HepG2 (cell line): ENCODE results near the gene CDT1. TPM values are rescaled to one million over a fixed set of nuclear protein-coding genes. Genes with fewer than 3 reads are reported as not detected.

Source experiments
- ARID2 ChIP-seq: sonication (generic); formaldehyde crosslinking; IDR thresholded peaks from 2 replicates; pipeline ENCODE4 v1.8.1; 2022; ENCODE audit warnings: mild to moderate bottlenecking, missing genetic modification reagents, borderline replicate concordance
- CCAR2 ChIP-seq: fragments of 200-400 bp; formaldehyde crosslinking; optimal IDR thresholded peaks from 2 replicates; pipeline ENCODE3; 2018; ENCODE audit warnings: low read depth, mild to moderate bottlenecking, low read length, moderate library complexity
- DNMT1 ChIP-seq: sonication (generic); formaldehyde crosslinking; IDR thresholded peaks from 2 replicates; pipeline ENCODE4 v1.5.1; 2020; ENCODE audit warnings: mild to moderate bottlenecking, missing genetic modification reagents
- EEA1 ChIP-seq: sonication (generic); formaldehyde crosslinking; IDR thresholded peaks from 2 replicates; pipeline ENCODE4 v1.5.1; 2020; ENCODE audit warnings: mild to moderate bottlenecking, missing genetic modification reagents, borderline replicate concordance
- ETS1 ChIP-seq: sonication (generic); formaldehyde crosslinking; IDR thresholded peaks from 2 replicates; pipeline ENCODE4 v1.4.0; 2020; ENCODE audit warnings: missing genetic modification reagents
- HMG20B ChIP-seq: conservative IDR thresholded peaks from 2 replicates; pipeline ENCODE4 v1.6.1; 2016; ENCODE audit warnings: missing genetic modification reagents, missing compliant biosample characterization
- HNRNPUL1 ChIP-seq: fragments of 200-400 bp; formaldehyde crosslinking; IDR thresholded peaks from 2 replicates; pipeline ENCODE4 v1.6.1; 2017; ENCODE audit warnings: low read depth, mild to moderate bottlenecking, low read length, moderate library complexity
- MED8 ChIP-seq: sonication (generic); formaldehyde crosslinking; IDR thresholded peaks from 2 replicates; pipeline ENCODE4 v1.8.1; 2023; ENCODE audit warnings: mild to moderate bottlenecking, missing genetic modification reagents; ENCODE audit not compliant: insufficient replicate concordance
- MLLT10 ChIP-seq: sonication (generic); formaldehyde crosslinking; IDR thresholded peaks from 2 replicates; pipeline ENCODE4 v1.4.0; 2020; ENCODE audit warnings: missing genetic modification reagents
- NONO ChIP-seq, 2 experiments: fragments of 450-650 bp in 1 of 2; sonication (generic) in 1 of 2; formaldehyde crosslinking in 1 of 2; IDR thresholded peaks in 1 of 2; conservative IDR thresholded peaks in 1 of 2; 2 replicates each; pipeline versions ENCODE4 v1.6.1 to v1.8.0; 2017 to 2022; ENCODE audit warnings: mild to moderate bottlenecking in 1 of 2, missing genetic modification reagents in 1 of 2, moderate library complexity in 1 of 2
- ONECUT2 ChIP-seq: sonication (generic); formaldehyde crosslinking; IDR thresholded peaks from 2 replicates; pipeline ENCODE4 v1.4.0; 2020; ENCODE audit warnings: missing genetic modification reagents
- PHF20 ChIP-seq: sonication (generic); formaldehyde crosslinking; IDR thresholded peaks from 2 replicates; pipeline ENCODE4 v1.5.0; 2020; ENCODE audit warnings: mild to moderate bottlenecking, missing genetic modification reagents
- PLRG1 ChIP-seq: fragments of 450-650 bp; conservative IDR thresholded peaks from 2 replicates; pipeline ENCODE4 v1.6.1; 2016
- RARG ChIP-seq: sonication (generic); formaldehyde crosslinking; IDR thresholded peaks from 2 replicates; pipeline ENCODE4 v1.4.0; 2020; ENCODE audit warnings: low read depth, mild to moderate bottlenecking, missing genetic modification reagents
- SMAD1 ChIP-seq: sonication (generic); formaldehyde crosslinking; IDR thresholded peaks from 2 replicates; pipeline ENCODE4 v1.4.0; 2020; ENCODE audit warnings: missing genetic modification reagents, low read depth, mild to moderate bottlenecking, borderline replicate concordance
- TCF7L2 ChIP-seq: IDR thresholded peaks from 2 replicates; pipeline ENCODE4 v1.6.1; 2011; ENCODE audit warnings: mild to moderate bottlenecking, low read depth, low read length, moderate library complexity
- TEAD2 ChIP-seq: sonication (generic); formaldehyde crosslinking; IDR thresholded peaks from 2 replicates; pipeline ENCODE4 v1.9.0; 2021; ENCODE audit warnings: missing genetic modification reagents
- XRCC5 ChIP-seq: fragments of 200-400 bp; formaldehyde crosslinking; optimal IDR thresholded peaks from 2 replicates; pipeline ENCODE3; 2017; ENCODE audit warnings: mild to moderate bottlenecking, low read length
- ZBTB25 ChIP-seq: IDR thresholded peaks from 2 replicates; pipeline ENCODE4 v1.6.1; 2018; ENCODE audit warnings: missing genetic modification reagents
- ZMYM3 ChIP-seq: sonication (generic); formaldehyde crosslinking; IDR thresholded peaks from 2 replicates; pipeline ENCODE4 v1.5.1; 2020; ENCODE audit warnings: mild to moderate bottlenecking, missing genetic modification reagents
- ZNF101 ChIP-seq: sonication (generic); formaldehyde crosslinking; IDR thresholded peaks from 2 replicates; pipeline ENCODE4 v1.4.0; 2020; ENCODE audit warnings: mild to moderate bottlenecking, low read depth, missing genetic modification reagents, borderline replicate concordance
- ZNF205 ChIP-seq: IDR thresholded peaks from 2 replicates; pipeline ENCODE4 v1.6.1; 2018; ENCODE audit warnings: missing biosample characterization, missing genetic modification reagents
- ZNF260 ChIP-seq: sonication (generic); formaldehyde crosslinking; IDR thresholded peaks from 2 replicates; pipeline ENCODE4 v1.4.0; 2020; ENCODE audit warnings: missing genetic modification reagents, low read depth, mild to moderate bottlenecking, borderline replicate concordance
- ZNF280B ChIP-seq: sonication (generic); formaldehyde crosslinking; IDR thresholded peaks from 2 replicates; pipeline ENCODE4 v1.5.0; 2020; ENCODE audit warnings: missing genetic modification reagents, mild to moderate bottlenecking, borderline replicate concordance
- ZNF367 ChIP-seq: sonication (generic); formaldehyde crosslinking; IDR thresholded peaks from 2 replicates; pipeline ENCODE4 v1.4.0; 2020; ENCODE audit warnings: missing genetic modification reagents, borderline replicate concordance
- ZNF713 ChIP-seq: sonication (generic); formaldehyde crosslinking; IDR thresholded peaks from 2 replicates; pipeline ENCODE4 v1.4.0; 2020; ENCODE audit warnings: mild to moderate bottlenecking, missing genetic modification reagents
- ZNF777 ChIP-seq: sonication (generic); formaldehyde crosslinking; IDR thresholded peaks from 2 replicates; pipeline ENCODE4 v1.4.0; 2020; ENCODE audit warnings: missing genetic modification reagents
- polyA plus RNA-seq, 8 experiments: library from polyadenylated mRNA; depleted of rRNA in 3 of 8; stranded (reverse) in 7 of 8; unstranded in 1 of 8; fragments of >200 nt; fragmentation: Illumina TruSeq in 4 of 8; extraction: Trizol in 4 of 8; gene quantifications; 2 replicates each; pipeline versions ENCODE4 v1.2.1 to v1.2.3, GENCODE V29; 2011 to 2016; ENCODE audit warnings: low read depth in 4 of 8, missing spikeins in 1 of 8, mixed read lengths in 1 of 8; ENCODE audit not compliant: insufficient read depth in 1 of 8
- total RNA-seq, 5 experiments: library from RNA; depleted of rRNA; stranded (reverse); fragments of >200 nt; fragmentation: Illumina TruSeq; extraction: Trizol; gene quantifications; 2 replicates each; pipeline ENCODE4 v1.2.3, GENCODE V29; 2016; ENCODE audit warnings: low read depth in 1 of 5

The CDT1 gene
- total and polyA plus RNA-seq, 2 of the 13 experiments (the other 11 are each of a cell fraction or from before 2014, with no cell fraction given), result 23.1 to 23.8 TPM

- TF ChIP-seq ONECUT2 (CRISPR knock-in tag) (no peak), TCF7L2 (no peak), TEAD2 (no peak), MED8 (no peak), ARID2 (CRISPR knock-in tag) (no peak), ZNF101 (CRISPR knock-in tag) (no peak), XRCC5 (no peak), PLRG1 (no peak), EEA1 (peak; percentile 86; the same call in 1 of the 2 replicates), HMG20B (CRISPR knock-in tag) (no peak), ZNF367 (CRISPR knock-in tag) (peak; percentile 60; the same call in 1 of the 2 replicates), ZNF777 (peak; percentile 92), RARG (CRISPR knock-in tag) (no peak), ZNF280B (CRISPR knock-in tag) (peak; percentile 78; the same call in 1 of the 2 replicates), ZNF713 (CRISPR knock-in tag) (no peak), SMAD1 (CRISPR knock-in tag) (0 out of 2 replicates have a peak, but pooled peaks have one; percentile 64), DNMT1 (CRISPR knock-in tag) (no peak), NONO (IDR thresholded peaks at IDR 0.05) (no peak), NONO (CRISPR knock-in tag; conservative IDR thresholded peaks at IDR 0.05) (no peak), MLLT10 (CRISPR knock-in tag) (no peak), ETS1 (no peak), HNRNPUL1 (no peak), ZBTB25 (CRISPR knock-in tag) (0 out of 2 replicates have a peak, but pooled peaks have one; percentile 25), ZNF260 (CRISPR knock-in tag) (no peak), CCAR2 (no peak), ZNF205 (no peak; the same call in 1 of the 2 replicates), ZMYM3 (CRISPR knock-in tag) (no peak), PHF20 (CRISPR knock-in tag) (peak; percentile 68)
These were observed at the start of gene CDT1 (continued) for GRCh38 chr16:88803264-88803987.
